ENCODE measurements around the gene TMEM19.

Gene TMEM19

GRCh38 chr12:71710276-71711125, 24.6 kb downstream of the TMEM19 start:
- no peak for TF ChIP-seq CTCF (IDR thresholded peaks at IDR 0.05; ENCODE audit: borderline replicate concordance, insufficient read depth, low read depth, low read length)
- H3K4me3 ChIP-seq (ENCODE audit: low read depth, low read length), result no peak overlapping the region

GRCh38 chr12:71718611-71719010, 32.7 kb downstream of the TMEM19 start:
- no peak for TF ChIP-seq CTCF (IDR thresholded peaks at IDR 0.05; ENCODE audit: borderline replicate concordance, insufficient read depth, low read depth, low read length)
- H3K4me3 ChIP-seq (ENCODE audit: low read depth, low read length), result no peak overlapping the region

GRCh38 chr12:71719647-71720370, 33.9 kb downstream of the TMEM19 start:
- no peak for TF ChIP-seq CTCF (IDR thresholded peaks at IDR 0.05; ENCODE audit: borderline replicate concordance, insufficient read depth, low read depth, low read length)

GRCh38 chr12:71721783-71722505, 36.1 kb downstream of the TMEM19 start:
- no peak for TF ChIP-seq CTCF (IDR thresholded peaks at IDR 0.05; ENCODE audit: borderline replicate concordance, insufficient read depth, low read depth, low read length)
- H3K4me3 ChIP-seq (ENCODE audit: low read depth, low read length), result no peak overlapping the region

More at GRCh38 chr12:71719647-71720370, 33.9 kb downstream of the TMEM19 start:
- H3K4me3 ChIP-seq (ENCODE audit: low read depth, low read length), result no peak overlapping the region

GRCh38 chr12:71725011-71725410, 39.1 kb downstream of the TMEM19 start:
- H3K4me3 ChIP-seq (ENCODE audit: low read depth, low read length), result no peak overlapping the region
- no peak for TF ChIP-seq CTCF (IDR thresholded peaks at IDR 0.05; ENCODE audit: borderline replicate concordance, insufficient read depth, low read depth, low read length)

GRCh38 chr12:71726548-71726947, 40.7 kb downstream of the TMEM19 start:
- no peak for TF ChIP-seq CTCF (IDR thresholded peaks at IDR 0.05; ENCODE audit: borderline replicate concordance, insufficient read depth, low read depth, low read length)
- no peak overlapping the region for H3K4me3 ChIP-seq (ENCODE audit: low read depth, low read length)

All from GM12875 (cell line).